CD4-positive, alpha-beta T cell treated with Interleukin-15 for 4 hours (primary cell): ENCODE measurements around the gene LAPTM4A.
"Not testable (repeated sequence)": the region's sequence is repeated elsewhere in the genome, so short reads cannot be mapped to it uniquely, and the experiment has no call there.

Source experiments
- DNase-seq: peaks from one replicate; pipeline ENCODE4 v3.0.0-alpha.2; 2020; ENCODE audit warnings: low spot score

Gene LAPTM4A

GRCh38 chr2:20076757-20077156 is 25.3 kb upstream of the LAPTM4A start:
- no peak for DNase-seq

- no peak for DNase-seq
Observed at GRCh38 chr2:20074901-20075300, 23.5 kb upstream of the LAPTM4A start.

- not testable (repeated sequence) for DNase-seq
Observed at GRCh38 chr2:20074046-20074648, 22.7 kb upstream of the LAPTM4A start.

- DNase-seq = no peak
Observed at GRCh38 chr2:20073460-20073859, 22.0 kb upstream of the LAPTM4A start.

- no peak for DNase-seq
Observed at GRCh38 chr2:20072436-20073158, 21.2 kb upstream of the LAPTM4A start.

GRCh38 chr2:20071397-20072383 is 20.3 kb upstream of the LAPTM4A start:
- DNase-seq = no peak

- no peak for DNase-seq
Observed at GRCh38 chr2:20069756-20070155, 18.3 kb upstream of the LAPTM4A start.

- no peak for DNase-seq
Observed at GRCh38 chr2:20067992-20068584, 16.7 kb upstream of the LAPTM4A start.

GRCh38 chr2:20065885-20066602 is 14.6 kb upstream of the LAPTM4A start:
- no peak for DNase-seq

- DNase-seq = no peak
Observed at GRCh38 chr2:20064841-20065240, 13.4 kb upstream of the LAPTM4A start.

GRCh38 chr2:20064421-20064820 is 13.0 kb upstream of the LAPTM4A start:
- no peak for DNase-seq

GRCh38 chr2:20062615-20063545 is 11.5 kb upstream of the LAPTM4A start:
- DNase-seq = no peak

GRCh38 chr2:20061940-20062339 is 10.5 kb upstream of the LAPTM4A start:
- no peak for DNase-seq

- no peak for DNase-seq
Observed at GRCh38 chr2:20061476-20061875, 10.0 kb upstream of the LAPTM4A start.

- no peak for DNase-seq
Observed at GRCh38 chr2:20060106-20060505, 8.7 kb upstream of the LAPTM4A start.

GRCh38 chr2:20057268-20057667 is 5.8 kb upstream of the LAPTM4A start:
- DNase-seq = no peak

GRCh38 chr2:20054931-20055330 is 3.5 kb upstream of the LAPTM4A start:
- DNase-seq = no peak

- DNase-seq = no peak
Observed at GRCh38 chr2:20054119-20054518, 2.7 kb upstream of the LAPTM4A start.

- DNase-seq = no peak
Observed at GRCh38 chr2:20052861-20053281, 1.4 kb upstream of the LAPTM4A start.

- DNase-seq = no peak
Observed at GRCh38 chr2:20052229-20052851, 912 bp upstream of the LAPTM4A start.
